NOMO-1 treated with DMSO at 0.1 percent for 48 hours (cell line): Measurements from ENCODE around the gene SGSH.
"Not testable (repeated sequence)": the region's sequence is repeated elsewhere in the genome, so short reads cannot be mapped to it uniquely, and the experiment has no call there.

Experiments
- DNase-seq: peaks from one replicate; lab custom pipeline; 2025; ENCODE audit not compliant: unreplicated experiment; lab: John Stamatoyannopoulos, UW

The SGSH gene

DNA sequence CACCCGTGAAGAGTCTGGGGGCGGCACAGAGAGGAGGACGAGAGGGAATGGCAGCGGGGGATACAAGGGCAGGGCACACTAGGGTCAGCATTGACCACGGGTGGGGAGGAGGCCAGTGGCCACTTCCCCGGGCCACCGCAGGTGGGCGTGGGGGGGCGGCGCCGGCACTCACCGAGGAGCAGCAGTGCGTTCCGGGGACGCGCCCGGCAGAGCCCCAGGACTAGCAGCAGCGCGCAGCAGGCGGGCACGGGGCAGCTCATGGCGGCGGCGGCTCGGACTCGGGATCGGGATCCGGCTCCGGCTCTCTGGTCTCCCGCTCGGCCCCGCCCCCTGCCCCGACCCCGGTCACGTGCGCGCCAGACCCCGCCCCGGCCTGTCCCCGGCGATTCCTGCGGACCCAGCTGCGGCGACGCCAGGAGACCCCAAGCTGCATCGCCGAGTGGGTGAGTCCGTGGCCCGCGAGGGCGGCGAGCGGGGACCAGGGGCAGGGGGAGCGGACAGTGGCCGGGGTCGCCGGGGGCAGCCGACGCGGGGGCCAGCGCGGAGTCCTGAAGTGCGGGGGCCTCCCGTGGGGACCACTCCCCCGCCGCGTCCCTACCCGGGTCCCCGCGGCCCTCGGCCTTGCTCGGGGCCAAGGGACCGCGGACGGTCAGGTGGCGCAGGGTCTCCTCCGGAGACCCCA is at the start of gene SGSH, which contains the start of gene SLC26A11:
TSS of gene SGSH (minus strand) at position 280 of the 682 bp plus-strand sequence. CDS start at position 260, 20 bp downstream.
TSS of gene SLC26A11 (plus strand) at position 374 of the 682 bp plus-strand sequence. CDS start 1,134 bp downstream, outside the sequence.
- peak; percentile 28 for DNase-seq

DNA sequence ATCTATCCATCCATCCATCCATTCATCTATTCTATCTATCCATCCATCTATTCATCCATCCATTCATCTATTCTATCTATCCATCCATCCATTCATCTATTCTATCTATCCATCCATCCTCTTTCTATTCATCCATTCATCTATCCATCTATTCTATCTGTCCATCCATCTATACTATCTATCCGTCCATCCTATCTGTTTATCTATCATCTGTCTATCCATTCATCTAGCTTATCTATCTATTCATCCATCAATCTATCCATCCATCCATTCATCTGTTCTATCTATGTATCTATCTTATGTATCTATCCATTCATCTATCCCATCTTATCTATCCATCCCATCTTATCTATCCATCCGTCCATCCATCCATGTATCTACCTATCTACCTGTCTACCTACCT is 49.3 kb upstream of the SGSH start:
- DNase-seq: no peak

DNA sequence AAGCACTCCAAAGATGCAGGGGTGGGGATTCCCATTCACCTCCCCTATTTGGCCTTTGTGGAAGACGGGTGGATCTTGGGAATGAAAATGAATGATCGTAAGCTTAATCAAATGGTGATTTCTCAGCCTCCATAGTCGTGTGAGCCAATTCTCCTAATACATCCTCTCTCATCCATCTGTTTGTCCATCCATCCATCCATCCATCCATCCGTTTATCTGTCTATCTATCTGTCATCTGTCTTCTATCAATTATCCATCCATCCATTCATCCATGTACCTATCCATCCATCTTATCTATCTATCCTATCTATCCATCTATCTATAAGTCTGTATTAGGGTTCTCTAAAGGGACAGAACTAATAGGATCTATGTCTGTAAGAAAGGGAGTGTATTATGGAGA is 48.3 kb upstream of the SGSH start:
- no peak for DNase-seq

DNA sequence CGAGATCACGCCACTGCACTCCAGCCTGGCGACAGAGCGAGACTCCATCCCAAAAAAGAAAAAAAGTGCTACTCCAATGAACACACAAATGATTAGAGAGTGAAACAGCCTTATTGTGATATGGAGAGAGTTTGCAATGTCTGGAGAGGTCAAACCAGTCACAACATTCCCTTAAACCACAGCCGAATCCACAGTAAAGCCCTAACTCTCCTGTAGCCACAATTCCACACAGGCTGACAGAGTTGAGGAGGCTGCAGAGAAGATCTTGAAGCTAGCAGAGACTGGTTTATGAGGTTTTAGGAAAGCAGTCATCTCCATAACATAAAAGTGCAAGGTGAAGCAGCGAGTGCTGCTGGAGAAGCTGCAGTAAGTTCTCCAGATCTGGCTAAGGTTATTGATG is 47.3 kb upstream of the SGSH start:
- no peak for DNase-seq

DNA sequence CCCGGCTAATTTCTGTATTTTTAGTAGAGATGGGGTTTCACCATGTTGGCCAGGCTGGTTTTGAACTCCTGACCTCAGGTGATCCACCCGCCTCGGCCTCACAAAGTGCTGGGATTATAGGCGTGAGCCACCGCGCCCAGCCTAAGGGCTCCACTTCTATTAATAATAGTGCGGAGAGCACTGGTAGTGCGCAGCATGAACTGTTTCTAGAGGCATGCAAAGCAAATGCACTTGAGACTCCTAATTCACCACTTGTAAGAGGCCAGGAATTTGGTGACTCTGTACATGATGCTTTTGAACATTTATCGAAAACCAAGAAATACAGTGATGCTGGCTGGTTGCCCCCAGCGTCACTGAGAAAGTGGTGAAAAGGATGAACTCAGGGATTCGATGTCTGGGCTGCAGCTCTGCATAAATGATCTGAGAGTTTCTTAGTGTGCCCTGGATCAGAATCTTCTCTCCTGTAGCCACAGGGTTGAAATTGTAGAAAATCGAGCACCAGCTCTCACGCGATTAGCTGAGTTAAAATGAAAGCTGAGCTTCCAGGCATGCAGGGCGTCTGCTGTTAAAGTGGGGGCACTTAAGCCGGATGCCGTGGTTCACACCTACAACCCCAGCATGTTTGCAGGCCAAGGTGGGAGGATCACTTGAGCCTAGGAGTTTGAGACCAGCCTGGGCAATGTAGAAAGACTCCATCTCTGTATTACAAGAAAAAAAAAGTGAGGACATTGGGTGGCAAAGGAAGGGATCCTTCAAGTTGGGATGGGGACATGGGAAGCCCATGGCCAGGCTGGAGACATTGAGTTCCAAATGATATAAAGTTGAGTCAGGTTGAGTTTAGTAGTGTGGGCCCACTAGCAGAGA is 45.3 kb upstream of the SGSH start:
- no peak for DNase-seq

DNA sequence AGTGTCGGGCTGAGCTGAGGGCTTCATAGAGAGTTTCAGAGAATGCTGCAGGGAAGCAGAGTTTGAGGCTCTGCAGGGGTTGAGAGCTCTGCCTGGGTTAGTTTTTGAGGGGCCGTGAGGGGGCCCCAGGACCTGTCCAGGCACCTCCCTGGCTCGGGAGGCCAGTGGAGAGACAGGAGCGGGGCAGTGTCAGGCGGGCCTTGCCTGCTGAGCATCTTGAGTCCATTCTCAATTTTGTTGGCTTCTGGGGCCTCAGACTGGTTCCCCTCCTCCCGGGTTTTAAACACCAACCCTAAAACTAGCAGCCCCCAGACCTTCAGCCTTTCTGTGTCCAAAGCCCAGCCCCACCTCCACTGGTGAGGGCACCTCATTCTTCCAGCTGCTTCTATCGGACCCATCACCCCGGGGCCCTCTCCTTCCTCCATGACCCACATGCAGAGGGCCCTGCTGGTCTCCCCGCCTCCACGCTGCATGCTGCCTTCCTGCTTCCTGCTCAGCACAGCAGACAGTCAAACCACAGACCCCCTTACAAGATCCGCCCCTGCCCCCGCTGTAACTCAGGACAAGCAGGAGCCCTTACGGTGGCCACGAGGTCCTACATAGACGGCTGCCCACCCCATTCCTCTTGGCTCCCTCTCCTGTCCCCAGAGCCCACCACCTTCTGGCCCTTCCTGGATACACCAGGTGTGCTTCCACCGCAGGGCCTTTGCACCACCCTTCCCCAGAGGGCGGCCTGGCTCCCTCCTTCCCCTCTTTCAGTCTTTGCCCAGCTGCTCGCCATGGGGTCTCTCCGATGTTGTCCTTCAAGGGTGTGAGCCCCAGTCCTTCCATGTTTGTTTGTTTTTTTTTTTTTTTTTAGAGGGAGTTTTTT is 44.3 kb upstream of the SGSH start:
- no peak for DNase-seq

DNA sequence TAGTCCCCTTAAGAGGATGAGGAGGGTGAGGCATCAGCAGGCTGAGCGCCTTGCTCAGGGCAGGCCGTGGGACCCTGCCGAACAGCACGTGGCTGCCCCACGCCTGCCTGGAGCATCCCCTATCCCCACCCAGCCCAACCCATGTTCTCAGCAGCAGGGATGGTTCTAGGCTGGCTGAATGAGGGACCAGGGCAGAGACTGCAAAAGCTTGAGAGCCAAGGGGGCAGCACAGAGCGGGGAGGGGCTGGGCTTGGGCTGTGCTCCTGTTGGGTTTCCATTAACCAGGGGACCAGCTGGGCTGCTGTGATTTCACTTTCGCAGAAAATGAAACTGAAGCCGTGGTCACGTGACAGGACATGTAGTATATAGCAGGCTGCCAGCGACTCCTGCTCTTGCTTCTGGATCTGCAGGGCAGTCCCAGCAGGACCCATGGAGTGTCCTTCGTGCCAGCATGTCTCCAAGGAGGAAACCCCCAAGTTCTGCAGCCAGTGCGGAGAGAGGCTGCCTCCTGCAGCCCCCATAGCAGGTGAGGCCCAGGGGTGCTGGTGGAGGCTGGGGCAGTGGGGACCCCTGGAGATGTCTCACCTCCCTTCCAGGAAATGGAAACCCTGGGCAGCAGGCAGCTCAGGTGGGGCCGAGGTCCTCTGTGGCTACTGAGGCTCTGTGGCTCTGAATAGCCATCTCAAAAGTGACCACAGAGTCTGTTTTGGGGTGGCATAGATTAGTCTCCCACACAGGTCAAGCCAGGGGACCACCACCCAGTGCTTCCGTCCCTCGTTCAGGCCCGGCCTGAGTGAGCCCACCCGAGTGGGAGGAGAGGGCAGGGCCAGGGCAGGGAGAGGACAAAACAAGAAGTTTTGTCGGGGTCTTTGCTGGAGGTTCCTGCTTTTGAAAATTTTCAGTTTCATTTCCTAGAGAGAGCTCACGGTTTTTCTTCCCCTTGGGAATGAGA is 43.4 kb upstream of the SGSH start:
- peak; percentile 78 for DNase-seq

DNA sequence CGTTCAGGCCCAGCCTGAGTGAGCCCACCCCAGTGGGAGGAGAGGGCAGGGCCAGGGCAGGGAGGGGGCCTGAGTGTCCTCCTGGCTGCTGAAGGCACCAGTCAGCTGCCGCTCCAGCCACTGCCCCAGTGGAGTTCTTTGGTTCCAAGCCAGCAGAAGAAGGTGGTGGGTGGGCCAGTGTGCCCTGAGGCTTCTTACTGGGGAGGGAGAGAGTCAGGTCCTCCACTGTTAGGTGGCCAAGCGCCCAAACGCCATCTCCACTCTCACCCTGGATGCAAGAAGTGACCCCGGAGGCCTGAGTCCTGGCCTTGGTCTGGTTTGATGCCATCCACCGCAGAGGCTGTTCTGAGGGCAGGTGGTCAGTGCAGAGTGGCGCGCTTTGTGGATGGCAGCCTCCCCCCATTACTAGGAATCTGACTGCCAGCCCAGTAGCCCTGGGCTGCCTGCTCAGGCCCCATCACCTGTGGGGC is 42.7 kb upstream of the SGSH start:
- DNase-seq: no peak

DNA sequence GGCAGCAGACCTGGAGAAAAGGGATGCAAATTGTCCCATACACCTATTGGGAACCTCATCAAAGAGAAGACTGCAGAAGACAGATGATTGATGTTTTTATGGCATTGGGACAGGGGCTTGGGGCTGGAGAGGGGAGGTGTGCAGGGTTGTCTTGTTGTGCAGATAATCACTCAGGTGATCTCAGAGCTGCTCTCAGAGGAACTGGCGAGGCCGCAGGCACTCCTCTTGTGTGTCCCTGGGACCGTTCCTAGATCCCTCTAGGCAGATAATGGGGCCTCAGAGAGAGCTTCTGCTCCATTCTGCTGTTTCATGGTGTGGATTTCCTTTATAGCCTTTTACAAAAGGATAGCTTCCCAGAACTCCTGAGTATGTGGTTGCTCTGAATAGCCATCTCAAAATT is 42.2 kb upstream of the SGSH start:
- no peak for DNase-seq

DNA sequence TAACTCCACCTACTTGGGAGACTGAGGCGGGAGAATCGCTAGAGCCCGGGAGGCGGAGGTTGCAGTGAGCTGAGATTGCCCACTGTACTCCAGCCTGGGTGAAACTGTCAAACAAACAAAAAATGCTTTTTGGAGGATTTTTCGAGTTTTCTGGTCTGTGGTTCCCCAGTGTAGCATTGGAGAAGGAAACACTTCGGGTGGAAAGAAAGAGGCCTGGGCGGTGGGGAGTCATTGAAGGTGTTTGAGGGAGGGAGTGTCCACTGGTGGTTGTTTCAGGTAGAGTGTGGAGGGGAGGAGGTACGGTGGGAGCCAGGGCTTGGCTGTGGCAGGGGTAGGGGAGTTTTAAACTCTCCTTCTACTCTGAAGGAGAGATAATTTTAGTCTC is 41.8 kb upstream of the SGSH start:
- no peak for DNase-seq

DNA sequence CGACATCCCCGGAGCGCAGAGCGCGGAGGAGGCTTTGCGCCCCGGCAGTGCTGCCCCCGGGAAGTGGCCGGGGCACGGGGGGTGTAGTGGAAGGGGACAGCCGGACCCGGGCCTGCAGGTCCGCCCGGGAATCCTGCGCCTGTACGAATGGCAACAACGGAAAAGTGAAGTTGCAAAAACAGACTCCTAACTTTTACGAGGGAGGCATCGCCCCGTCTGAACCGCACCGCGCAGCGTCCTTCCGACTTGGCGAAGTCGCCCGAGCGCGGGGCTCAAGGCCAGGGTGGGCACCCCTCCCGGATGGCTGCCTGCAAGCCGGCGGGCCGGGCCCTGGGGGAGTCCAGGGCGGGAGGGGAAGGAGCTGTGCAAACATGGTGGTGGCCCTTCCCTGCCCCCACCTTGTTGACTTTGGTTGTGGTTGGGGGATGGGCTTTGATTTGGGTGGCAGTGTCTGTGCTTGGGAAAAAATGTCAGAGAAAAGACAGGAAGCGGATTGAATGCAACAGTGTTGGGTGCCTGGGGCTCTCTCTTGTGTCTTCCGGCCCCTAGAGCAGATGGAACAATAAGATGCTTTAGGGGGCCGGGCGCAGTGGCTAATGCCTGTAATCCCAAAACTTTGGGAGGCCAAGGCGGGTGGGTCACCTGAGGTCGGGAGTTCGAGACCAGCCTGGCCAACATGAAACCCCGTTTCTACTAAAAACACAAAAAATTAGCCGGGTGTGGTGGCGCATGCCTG is 41.2 kb upstream of the SGSH start:
- DNase-seq: peak; percentile 25

DNA sequence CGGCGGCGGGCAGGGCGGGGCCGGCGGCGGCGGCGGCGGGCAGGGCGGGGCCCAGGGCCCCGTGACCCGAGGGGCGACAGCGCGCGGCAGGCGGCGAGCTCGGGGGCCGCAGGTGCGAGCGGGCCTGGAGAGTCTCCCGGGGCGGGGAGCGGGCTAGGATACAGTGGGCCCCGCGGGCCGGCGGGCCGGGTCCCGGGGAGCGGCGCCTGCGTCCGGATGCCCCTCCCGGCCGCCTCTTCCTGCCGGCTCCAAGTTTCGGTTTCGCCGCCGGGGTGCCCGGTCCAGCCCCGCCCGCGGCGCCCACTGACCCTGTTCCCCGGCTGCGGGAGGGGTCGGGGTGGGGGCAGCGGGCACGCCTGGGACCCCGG is 40.6 kb upstream of the SGSH start, which contains the start of gene RNF213:
TSS of gene RNF213 (plus strand) at position 62 of the 368 bp plus-strand sequence. CDS start 2,830 bp downstream, outside the sequence.
- peak; percentile 6 for DNase-seq

DNA sequence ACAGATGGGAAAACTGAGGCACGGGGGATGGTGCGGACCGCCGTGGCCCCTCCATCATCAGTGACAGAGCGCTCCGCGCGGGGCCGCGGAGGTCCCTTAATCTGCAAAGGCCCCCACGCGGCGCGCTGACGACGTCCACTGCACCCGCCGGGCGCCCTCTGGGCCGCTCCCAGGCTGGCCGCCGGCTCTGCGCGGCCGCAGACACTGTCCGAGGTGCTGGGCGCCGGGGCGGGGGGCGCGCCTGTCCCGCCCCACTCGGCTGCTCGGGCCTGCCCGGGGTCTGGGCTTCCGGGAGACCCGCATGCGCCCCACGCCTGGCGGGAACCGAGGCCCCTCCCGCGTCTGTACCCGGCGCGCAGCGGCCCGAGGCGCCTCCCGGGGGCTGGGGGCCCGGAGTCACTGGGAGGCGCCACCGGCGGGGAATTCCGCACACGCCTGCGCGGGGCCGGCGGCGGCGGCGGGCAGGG is 40.0 kb upstream of the SGSH start:
- DNase-seq: peak; percentile 22

DNA sequence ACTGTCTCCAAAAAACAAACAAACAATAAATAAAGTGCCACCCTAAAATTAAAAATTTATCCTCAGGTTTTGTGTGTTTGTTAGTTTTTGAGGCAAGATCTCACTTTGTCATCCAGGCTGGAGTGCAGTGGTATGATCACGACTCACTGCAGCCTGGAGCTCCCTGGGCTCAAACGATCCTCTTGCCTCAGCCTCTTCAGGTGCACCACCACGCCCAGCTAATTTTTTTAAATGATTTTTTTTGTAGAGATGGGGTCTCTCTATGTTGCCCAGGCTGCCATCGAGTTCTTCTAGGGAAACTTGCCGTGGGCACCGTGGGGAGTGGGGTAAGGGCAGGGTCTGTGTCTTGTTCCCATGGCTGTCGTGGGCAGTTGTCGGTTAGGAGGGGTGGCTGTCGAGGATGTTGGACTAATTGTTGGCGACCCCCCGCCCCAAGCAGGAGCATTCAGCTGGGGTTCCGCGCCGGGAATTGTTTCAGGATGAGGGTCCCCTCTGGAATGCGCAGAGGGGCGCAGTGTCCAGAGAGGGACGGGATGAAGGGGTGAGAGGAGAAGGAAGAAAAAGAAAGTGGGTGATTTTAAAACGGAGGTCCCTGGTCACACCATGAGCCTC is 39.4 kb upstream of the SGSH start:
- no peak for DNase-seq

DNA sequence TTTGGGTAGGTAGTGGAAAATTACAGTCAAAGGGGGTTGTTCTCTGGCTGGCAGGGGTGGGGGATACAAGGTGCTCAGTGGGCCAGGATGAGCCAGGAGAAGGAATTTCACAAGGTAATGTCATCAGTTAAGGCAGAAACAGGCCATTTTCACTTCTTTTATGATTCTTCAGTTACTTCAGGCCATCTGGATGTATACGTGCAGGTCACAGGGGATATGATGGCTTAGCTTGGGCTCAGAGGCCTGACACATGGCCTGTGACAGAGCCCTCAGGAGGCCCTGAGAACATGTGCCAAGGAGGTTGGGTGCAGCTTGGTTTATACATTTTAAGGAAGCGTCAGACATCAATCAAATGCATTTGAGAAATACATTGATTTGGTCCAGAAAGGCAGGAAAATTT is 38.2 kb upstream of the SGSH start:
- DNase-seq: not testable (repeated sequence)

DNA sequence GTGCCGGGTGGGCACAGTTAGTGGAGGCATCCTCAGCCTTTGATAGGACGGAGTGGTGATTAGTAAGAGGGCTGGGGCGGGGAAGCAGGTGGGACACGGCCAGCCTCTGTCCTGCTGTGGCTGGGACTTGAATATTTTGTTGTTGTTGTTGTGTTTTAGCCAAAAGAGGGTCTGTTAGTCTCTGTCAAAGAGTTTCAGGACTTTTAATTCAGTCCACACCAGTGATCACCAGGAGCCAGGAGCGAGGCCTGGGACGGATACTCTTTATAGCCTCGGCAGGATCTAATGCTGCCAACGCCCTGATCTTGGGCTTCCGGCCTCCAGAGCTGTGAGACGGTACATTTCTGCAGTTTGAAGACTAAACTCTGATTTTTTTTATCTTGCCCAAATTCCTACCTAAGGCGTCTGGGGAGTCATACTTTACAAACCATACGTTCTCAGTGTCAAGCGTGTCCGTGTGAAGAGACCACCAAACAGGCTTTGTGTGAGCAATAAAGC is 37.6 kb upstream of the SGSH start:
- no peak for DNase-seq

DNA sequence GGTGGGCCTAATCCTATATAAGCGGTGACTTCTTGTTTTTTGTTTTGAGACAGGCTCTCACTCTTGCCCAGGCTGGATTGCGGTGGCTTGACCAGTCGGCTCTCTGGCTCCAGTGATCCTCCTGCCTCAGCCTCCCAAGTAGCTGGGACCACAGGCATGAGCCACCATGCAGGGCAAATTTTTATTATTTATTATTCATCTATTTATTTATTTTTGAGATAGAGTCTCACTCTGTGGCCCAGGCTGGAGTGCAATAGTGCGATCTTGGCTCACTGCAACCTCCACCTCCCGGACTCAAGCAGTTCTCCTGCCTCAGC is 35.9 kb upstream of the SGSH start:
- DNase-seq: no peak

DNA sequence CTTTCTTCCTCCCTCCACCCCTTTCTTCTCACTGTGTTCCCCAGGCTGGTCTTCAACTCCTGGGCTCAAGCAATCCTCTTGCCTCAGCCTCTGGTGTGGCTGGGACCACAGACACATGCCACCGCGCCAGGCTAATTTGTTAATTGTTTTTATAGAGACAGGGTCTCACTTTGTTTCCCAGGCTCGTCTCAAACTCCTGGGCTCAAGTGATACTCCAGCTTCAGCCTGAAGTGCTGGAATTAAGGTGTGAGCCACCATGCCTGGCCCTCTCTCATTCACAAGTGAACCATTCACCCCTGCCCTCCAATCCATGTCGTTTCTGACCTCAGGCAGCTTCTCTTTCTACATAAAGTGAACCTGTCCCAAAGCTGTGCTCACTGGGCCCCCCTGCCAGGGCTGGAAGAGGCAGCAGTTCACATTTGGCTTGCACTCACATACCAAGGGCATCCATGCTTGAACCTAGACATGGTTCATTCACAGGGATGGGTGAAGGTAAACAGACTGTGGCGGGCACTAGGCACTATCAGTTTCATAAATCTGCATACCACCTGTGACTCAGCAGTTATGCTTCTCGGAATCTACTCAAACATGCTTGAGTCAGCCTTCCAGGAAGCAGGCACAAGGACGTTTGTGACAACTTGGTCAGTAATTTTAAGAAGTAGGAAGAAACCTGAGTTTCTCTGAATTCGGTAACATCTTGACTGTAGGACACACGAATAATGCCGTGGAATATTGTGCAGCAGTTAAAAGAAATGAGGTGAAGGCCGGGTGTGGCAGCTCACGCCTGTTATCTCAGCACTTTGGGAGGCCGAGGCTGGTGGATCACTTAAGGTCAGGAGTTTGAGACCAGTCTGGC is 34.5 kb upstream of the SGSH start:
- DNase-seq: peak; percentile 88
